ENCODE measurements around the gene ZNF212. TPM values are rescaled to one million over a fixed set of nuclear protein-coding genes. Genes with fewer than 3 reads are reported as not detected.

ZNF212 gene
- total RNA-seq: 2.8 and 4.2 TPM in 2 replicates

DNA sequence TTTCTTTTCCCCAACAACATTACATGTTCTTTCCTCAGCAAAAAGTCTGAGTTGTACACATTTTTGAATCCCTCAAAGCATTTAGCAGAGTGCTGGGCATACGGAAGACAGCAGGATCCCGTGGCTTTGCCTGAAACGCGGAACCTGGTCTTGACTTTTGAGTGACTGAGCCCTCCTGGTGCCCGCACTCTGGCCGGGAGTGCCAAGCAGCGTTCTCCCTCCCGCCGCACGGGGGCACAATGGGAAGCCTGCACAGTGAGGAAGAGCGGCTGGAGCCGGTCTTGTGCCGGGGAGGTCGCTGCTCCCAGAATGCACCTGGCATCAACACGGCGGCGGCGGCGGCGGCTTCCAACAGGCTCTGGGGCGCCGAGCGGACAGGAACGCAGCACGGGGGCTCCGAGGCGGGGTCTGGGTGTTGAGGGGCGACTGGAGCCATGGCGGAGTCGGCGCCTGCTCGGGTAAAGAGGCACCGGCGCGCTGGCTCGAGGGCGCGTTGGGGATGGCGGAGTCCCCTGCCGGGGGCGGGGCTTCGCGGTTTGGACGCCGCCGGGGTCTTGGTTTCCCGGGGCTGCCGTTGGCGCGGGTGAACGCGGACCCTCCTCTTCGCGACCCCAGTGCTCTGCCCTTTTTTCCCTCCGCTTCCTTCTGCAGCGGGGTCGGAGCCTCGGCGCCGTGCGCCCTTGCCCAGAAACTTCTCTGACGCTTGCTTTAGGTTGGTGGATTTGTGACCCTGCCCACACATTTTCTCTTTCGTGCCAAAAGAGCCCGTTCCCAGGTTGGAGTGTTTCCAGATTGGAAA lies at the start of gene ZNF212:
Gene ZNF212, plus strand, starts transcription at position 307 of the 799 bp plus-strand sequence. Its CDS starts 128 bp downstream, at position 435.
- DNase-seq (ENCODE audit: low read depth in 2 of 2): peak; percentile 70 to 88

DNA sequence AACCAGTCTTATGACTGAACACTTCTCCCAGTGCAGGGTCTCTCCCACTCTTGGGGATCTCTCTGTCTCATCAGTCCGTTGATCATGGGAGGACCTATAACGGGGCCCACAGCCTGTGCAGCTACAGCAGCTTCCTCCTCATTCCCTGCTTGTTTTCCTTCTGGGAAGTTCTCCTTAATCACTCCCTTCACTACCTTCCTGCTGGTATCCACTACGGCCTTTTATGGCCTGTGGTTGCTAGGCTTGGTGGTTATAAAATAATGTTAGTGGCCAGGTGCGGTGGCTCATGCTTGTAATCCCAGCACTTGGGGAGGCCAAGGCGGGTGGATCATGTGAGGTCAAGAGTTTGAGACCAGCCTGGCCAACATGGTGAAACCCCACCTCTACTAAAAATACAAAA lies 47.6 kb upstream of the ZNF212 start:
- no peak for DNase-seq (ENCODE audit: low read depth in 2 of 2)

DNA sequence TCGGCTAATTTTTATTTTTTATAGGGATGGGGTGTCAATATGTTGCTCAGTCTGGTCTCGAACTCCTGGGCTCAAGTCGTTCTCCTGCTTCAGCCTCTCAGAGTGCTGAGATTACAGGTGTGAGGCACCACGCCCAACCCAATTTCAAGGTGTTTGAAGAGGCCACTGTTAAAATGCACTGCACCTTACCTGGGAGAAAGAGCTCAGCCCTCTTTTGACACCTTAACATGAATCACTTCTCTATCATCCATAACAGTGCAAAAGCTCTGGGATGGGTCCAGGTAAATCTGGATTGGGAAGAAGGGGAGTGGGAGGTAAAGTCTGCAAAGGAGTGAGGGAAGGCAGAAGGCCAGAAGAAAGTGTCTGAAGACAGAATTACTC lies 44.7 kb upstream of the ZNF212 start:
- no peak for DNase-seq (ENCODE audit: low read depth in 2 of 2)

GRCh38 chr7:149195180-149196150 lies 44.0 kb upstream of the ZNF212 start, which contains the start of gene ZNF282:
ZNF282 (plus strand) TSS chr7:149195546; CDS start chr7:149195590, 44 bp downstream.
- DNase-seq (ENCODE audit: low read depth in 2 of 2): peak; percentile 47 to 89

DNA sequence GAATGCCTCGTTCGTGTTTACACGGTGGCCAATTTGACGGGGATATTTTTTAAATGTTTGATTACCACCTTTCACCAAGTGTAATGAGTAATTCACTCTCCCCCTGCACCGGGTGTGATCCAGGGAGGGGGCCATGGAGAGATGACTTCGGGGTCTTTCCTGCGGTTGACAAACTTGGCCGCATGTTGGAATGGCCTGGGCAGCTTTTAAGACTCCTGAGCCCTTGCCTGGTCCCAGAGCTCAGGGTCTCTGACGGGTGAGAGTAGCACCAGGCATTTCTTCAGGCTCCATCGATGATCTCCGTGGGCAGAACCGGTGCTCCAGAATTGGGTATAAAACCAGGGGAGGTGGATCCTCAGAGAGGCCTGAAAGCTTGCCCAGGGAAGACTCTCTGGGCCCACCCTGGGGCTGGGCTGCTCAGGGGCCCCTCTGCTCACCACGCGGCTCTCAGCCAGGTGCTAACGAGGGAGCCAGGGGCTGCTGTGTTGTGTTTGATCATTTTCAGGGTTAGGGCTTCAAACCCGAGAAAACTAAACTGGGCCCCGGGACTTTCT lies 43.2 kb upstream of the ZNF212 start:
- DNase-seq (ENCODE audit: low read depth in 2 of 2): peak in 1 of 2 donors; percentile 29

GRCh38 chr7:149196705-149197171 lies 42.7 kb upstream of the ZNF212 start:
- DNase-seq (ENCODE audit: low read depth in 2 of 2): peak in 1 of 2 donors; percentile 31

DNA sequence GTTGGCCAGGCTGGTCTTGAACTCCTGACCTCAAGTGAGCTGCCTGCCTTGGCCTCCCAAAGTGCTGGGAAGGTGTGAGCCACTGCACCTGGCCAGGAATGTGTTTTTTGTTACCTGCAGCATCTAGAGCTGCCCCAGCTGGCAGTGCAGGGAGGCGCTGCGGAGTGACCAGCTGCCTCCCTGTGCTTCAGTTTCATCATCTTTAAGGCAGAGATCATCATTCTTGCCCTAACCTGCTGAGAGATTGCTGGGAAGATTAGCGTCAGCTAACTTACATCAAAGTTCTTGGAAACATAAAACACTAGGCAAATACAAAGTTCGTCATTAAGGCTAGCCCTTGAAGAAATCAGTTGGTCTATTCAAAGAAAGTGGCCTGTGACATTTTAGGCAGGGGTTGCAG lies 41.8 kb upstream of the ZNF212 start:
- no peak for DNase-seq (ENCODE audit: low read depth in 2 of 2)

GRCh38 chr7:149198161-149198816 lies 41.2 kb upstream of the ZNF212 start:
- DNase-seq (ENCODE audit: low read depth in 2 of 2): no peak

DNA sequence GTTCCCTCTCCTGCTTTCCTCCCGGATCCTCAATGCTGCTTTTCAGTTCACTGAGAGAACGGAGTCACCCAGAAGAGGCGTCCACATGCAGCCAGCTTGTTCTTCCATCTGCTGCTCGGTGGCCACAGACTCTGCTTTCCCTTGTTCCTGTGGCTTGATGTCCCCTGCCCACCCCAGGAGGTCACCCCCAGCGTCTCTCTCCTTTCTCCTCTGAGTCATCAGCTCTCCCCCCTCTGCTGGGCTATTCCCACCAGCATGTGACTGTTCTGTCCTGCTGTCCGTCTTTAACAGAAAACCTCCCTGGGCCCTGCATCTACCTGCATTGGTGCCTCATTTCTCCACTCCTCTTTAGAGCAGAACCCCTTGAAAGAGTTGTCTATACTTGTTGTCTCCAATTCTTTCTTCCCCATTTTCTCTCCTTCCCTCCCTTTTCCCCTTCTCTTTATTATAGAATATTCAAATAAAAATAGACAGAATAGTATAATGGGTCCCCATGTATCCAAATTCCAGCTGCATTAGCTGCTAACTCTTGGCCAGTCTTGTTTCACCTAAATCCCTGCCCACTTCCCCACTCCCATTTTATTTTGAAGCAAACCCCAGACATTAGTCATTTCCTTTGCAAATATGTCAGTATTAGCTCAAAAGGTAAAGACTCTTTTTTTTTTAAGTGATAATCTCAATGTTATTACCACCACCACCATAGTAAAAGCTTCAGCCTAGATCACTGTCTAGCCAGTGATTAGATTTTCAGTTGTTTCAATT lies 40.0 kb upstream of the ZNF212 start:
- DNase-seq (ENCODE audit: low read depth in 2 of 2): peak in 1 of 2 donors; percentile 60

GRCh38 chr7:149202831-149203231 lies 36.6 kb upstream of the ZNF212 start:
- no peak for DNase-seq (ENCODE audit: low read depth in 2 of 2)

DNA sequence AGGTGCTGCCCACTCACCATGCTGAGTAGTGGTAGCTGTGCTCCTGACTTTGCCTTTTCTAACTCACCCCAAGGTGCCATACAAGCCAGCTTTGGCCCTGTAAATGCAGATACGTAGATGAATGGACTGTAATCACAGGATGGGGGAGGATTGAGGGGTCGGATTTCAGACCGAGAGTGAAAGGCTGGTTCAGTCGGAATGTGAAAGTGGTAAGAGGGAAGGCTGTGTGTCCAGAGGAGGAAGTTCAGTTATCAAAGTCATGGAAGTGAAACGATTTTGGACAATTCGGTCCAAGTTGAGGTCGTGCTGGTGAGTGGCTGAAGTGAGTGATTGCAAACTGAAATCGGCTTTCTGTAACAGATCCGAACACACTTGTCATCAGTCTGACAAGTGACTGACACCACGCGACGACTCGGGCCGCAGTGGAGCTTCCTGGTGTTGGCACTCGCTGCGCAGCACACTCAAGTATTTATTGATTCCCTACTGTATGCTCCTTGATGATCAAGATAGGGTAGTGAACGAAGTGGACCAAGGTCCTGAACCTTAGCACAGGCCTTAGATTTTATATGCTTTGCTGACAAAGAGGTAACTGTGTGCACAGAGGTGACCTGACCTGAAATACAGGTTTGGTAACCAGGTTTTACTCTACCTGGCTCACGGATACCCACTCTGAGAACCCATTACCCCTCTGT lies 33.6 kb upstream of the ZNF212 start:
- DNase-seq (ENCODE audit: low read depth in 2 of 2): no peak

- DNase-seq (ENCODE audit: low read depth in 2 of 2): no peak
Observed at GRCh38 chr7:149207324-149208035, 32.0 kb upstream of the ZNF212 start.

DNA sequence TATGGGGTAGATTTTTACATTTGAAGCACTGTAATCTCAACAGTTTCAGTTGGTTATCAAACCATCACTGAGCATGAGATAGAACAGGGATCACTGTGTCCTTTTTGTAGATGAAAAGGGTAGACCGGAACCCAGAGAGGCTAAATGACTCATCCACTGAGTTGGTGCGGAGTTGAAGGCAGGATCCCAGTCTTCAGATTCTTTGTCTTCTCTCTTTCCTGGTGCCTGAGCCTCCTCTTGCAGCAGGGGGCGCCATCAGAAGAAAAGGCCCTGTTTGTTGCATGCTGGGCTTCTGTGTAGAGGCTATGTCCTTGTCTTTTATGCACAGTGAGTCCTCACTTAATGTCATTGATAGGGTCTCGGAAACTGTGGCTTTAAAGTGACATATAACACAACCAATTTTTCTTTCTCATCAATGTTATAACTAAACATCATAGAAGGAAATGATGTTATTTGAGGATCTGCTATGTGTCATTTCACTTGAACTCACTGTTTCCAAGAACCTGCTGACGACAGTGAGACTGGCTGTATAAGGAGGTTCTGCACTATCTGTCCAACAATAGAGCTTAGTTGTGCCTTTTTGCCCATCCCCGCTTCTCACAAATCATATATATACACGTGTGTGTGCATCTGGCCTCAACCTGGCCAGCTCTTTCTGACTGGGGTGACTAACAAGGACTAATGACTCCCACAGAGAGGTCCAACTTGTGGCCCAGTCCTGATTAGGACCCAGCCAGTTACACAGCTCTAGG lies 29.8 kb upstream of the ZNF212 start:
- DNase-seq (ENCODE audit: low read depth in 2 of 2): peak in 1 of 2 donors; percentile 60

DNA sequence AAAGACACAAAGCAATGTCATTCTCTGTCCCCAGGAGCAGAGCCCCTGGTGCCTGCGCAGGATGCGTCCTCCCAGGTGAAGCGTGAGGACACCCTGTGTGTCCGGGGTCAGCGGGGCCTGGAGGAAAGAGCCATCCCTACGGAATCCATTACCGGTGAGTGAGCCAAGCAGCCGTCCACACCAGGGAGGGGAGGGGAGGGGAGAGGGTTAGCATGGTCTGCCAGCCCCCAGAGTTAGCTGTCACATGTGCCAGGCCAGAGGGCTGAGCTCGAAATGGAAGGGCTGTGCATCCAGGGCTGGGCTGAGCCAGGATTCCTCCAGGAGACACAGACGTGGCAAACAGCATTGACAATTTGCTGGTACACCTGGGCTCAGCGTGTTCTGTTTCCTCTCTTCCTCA lies 28.9 kb upstream of the ZNF212 start:
- no peak for DNase-seq (ENCODE audit: low read depth in 2 of 2)

GRCh38 chr7:149214020-149214720 lies 25.3 kb upstream of the ZNF212 start:
- DNase-seq (ENCODE audit: low read depth in 2 of 2): no peak

DNA sequence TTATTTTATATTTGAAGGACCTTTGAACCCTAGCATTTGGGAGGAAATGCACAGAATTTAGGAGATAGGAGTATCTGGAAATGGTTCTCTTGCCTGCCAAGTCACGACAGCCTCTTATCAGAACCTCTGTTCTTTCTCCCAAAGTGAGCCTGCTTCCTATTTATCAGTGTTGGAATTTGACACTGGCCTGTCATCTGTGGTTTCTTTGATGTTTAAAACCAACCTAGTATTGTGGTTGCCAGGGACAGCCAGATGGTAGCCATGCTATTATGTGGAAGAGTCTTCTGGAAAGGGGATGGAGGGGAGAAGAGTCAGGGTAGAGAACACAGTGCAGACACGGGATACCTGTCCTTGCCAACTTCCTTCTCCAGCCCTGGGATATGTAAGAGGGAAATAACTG lies 23.0 kb upstream of the ZNF212 start:
- DNase-seq (ENCODE audit: low read depth in 2 of 2): no peak

- peak in 1 of 2 donors; percentile 70 for DNase-seq (ENCODE audit: low read depth in 2 of 2)
Observed at GRCh38 chr7:149217570-149217969, 21.9 kb upstream of the ZNF212 start.

Data from dermis microvascular lymphatic vessel endothelial cell (primary cell).